WTC11 (cell line): ENCODE measurements around the gene PDGFRB. TPM values are rescaled to one million over a fixed set of nuclear protein-coding genes. Genes with fewer than 3 reads are reported as not detected.

Experiments used
- ATAC-seq: fragments of 200-7000 bp; cut with Tn5 transposase; 2 replicates; pipeline ENCODE4 v1.10.0; 2021; ENCODE audit warnings: mild to moderate bottlenecking, moderate library complexity
- CTCF ChIA-PET: fragments of 300-600 bp; sonication (Branson Sonifier 250); formaldehyde crosslinking; loops from one replicate; lab custom pipeline; 2021; ENCODE audit warnings: antibody characterized with exemption; lab: Charles Lee
- POLR2A ChIA-PET: fragments of 350-600 bp; sonication (Branson Sonifier 250); formaldehyde crosslinking; loops from one replicate; lab custom pipeline; 2021; ENCODE audit warnings: antibody characterized with exemption; lab: Charles Lee
- DNase-seq: peaks from one replicate; pipeline ENCODE4 v3.0.0; 2021; ENCODE audit warnings: low spot score
- H3K27ac Mint-ChIP-seq: 2 replicates; pipeline ENCODE4 v1.8.0; 2021; ENCODE audit warnings: mixed read lengths
- H3K27me3 Mint-ChIP-seq: 2 replicates; pipeline ENCODE4 v1.8.0; 2021; ENCODE audit warnings: low read depth, mild to moderate bottlenecking, moderate library complexity, mixed read lengths
- H3K36me3 Mint-ChIP-seq: 2 replicates; pipeline ENCODE4 v1.8.0; 2021; ENCODE audit warnings: mixed read lengths
- H3K4me1 Mint-ChIP-seq: 2 replicates; pipeline ENCODE4 v1.8.0; 2022; ENCODE audit warnings: mixed read lengths
- H3K4me3 Mint-ChIP-seq: 2 replicates; pipeline ENCODE4 v1.8.0; 2021; ENCODE audit warnings: mild to moderate bottlenecking, moderate library complexity, mixed read lengths
- H3K9me3 Mint-ChIP-seq: 2 replicates; pipeline ENCODE4 v1.8.0; 2021; ENCODE audit warnings: mixed read lengths
- AFF4 ChIP-seq: sonication (generic); formaldehyde crosslinking; IDR thresholded peaks from 2 replicates; pipeline ENCODE4 v1.8.1; 2023; ENCODE audit warnings: mild to moderate bottlenecking, missing genetic modification reagents, borderline replicate concordance
- ATF1 ChIP-seq: sonication (generic); formaldehyde crosslinking; IDR thresholded peaks from 2 replicates; pipeline ENCODE4 v1.8.1; 2023; ENCODE audit warnings: mild to moderate bottlenecking, moderate library complexity, missing genetic modification reagents
- ATF6 ChIP-seq: sonication (generic); formaldehyde crosslinking; IDR thresholded peaks from 2 replicates; pipeline ENCODE4 v1.8.1; 2023; ENCODE audit warnings: mild to moderate bottlenecking, missing genetic modification reagents
- CREB1 ChIP-seq: sonication (generic); formaldehyde crosslinking; IDR thresholded peaks from 2 replicates; pipeline ENCODE4 v1.8.0; 2023; ENCODE audit warnings: mild to moderate bottlenecking, missing genetic modification reagents
- ETV6 ChIP-seq: sonication (generic); formaldehyde crosslinking; IDR thresholded peaks from 2 replicates; pipeline ENCODE4 v1.8.1; 2022; ENCODE audit warnings: mild to moderate bottlenecking, missing genetic modification reagents
- FOXP1 ChIP-seq: sonication (generic); formaldehyde crosslinking; IDR thresholded peaks from 2 replicates; pipeline ENCODE4 v1.8.0; 2022; ENCODE audit warnings: missing genetic modification reagents, mild to moderate bottlenecking, moderate library complexity, borderline replicate concordance
- FOXP4 ChIP-seq: sonication (generic); formaldehyde crosslinking; IDR thresholded peaks from 2 replicates; pipeline ENCODE4 v1.8.0; 2022; ENCODE audit warnings: mild to moderate bottlenecking, missing genetic modification reagents
- GABPB1 ChIP-seq: sonication (generic); formaldehyde crosslinking; IDR thresholded peaks from 2 replicates; pipeline ENCODE4 v1.8.1; 2023; ENCODE audit warnings: mild to moderate bottlenecking, missing genetic modification reagents
- JAZF1 ChIP-seq: fragments of 250-450 bp; sonication (Bioruptor Pico); IDR thresholded peaks from 2 replicates; pipeline ENCODE4 v1.9.0; 2021; ENCODE audit warnings: moderate library complexity, mild to moderate bottlenecking, inconsistent platforms
- JUN ChIP-seq: sonication (generic); formaldehyde crosslinking; IDR thresholded peaks from 2 replicates; pipeline ENCODE4 v1.8.0; 2023; ENCODE audit warnings: mild to moderate bottlenecking, missing genetic modification reagents
- RORB ChIP-seq: fragments of 250-450 bp; sonication (Bioruptor Pico); IDR thresholded peaks from 2 replicates; pipeline ENCODE4 v1.9.0; 2021; ENCODE audit warnings: mild to moderate bottlenecking
- SP1 ChIP-seq: sonication (generic); formaldehyde crosslinking; conservative IDR thresholded peaks from 2 replicates; pipeline ENCODE4 v1.8.1; 2022; ENCODE audit warnings: missing genetic modification reagents
- TCF7 ChIP-seq: sonication (generic); formaldehyde crosslinking; IDR thresholded peaks from 2 replicates; pipeline ENCODE4 v1.8.0; 2022; ENCODE audit warnings: mild to moderate bottlenecking, low read depth, missing genetic modification reagents, moderate library complexity
- USF1 ChIP-seq: sonication (generic); formaldehyde crosslinking; IDR thresholded peaks from 2 replicates; pipeline ENCODE4 v1.8.0; 2022; ENCODE audit warnings: mild to moderate bottlenecking, missing genetic modification reagents
- ZBTB21 ChIP-seq: sonication (generic); formaldehyde crosslinking; IDR thresholded peaks from 2 replicates; pipeline ENCODE4 v1.8.1; 2023; ENCODE audit warnings: mild to moderate bottlenecking, missing genetic modification reagents, borderline replicate concordance
- ZMAT4 ChIP-seq: fragments of 250-450 bp; sonication (Bioruptor Pico); IDR thresholded peaks from 2 replicates; pipeline ENCODE4 v1.9.0; 2021; ENCODE audit warnings: mild to moderate bottlenecking
- ZNF138 ChIP-seq: sonication (generic); formaldehyde crosslinking; conservative IDR thresholded peaks from 2 replicates; pipeline ENCODE4 v1.8.1; 2022; ENCODE audit warnings: mild to moderate bottlenecking, moderate library complexity, missing genetic modification reagents
- ZNF317 ChIP-seq: sonication (generic); formaldehyde crosslinking; IDR thresholded peaks from 2 replicates; pipeline ENCODE4 v1.8.1; 2023; ENCODE audit warnings: low read depth, mild to moderate bottlenecking, moderate library complexity, missing genetic modification reagents, borderline replicate concordance
- total RNA-seq: library from RNA; stranded (reverse); gene quantifications from 3 replicates; pipeline ENCODE4 v1.2.3, GENCODE V29; 2021
- TF ChIP-seq, protein P1 (sequence below): fragments of 250-450 bp; sonication (Bioruptor Pico); IDR thresholded peaks from 2 replicates; pipeline ENCODE4 v1.9.0; 2021; ENCODE audit warnings: mild to moderate bottlenecking, borderline replicate concordance

PDGFRB gene
- total RNA-seq, 1 experiment from 2014 or later: 5.1 TPM

DNA sequence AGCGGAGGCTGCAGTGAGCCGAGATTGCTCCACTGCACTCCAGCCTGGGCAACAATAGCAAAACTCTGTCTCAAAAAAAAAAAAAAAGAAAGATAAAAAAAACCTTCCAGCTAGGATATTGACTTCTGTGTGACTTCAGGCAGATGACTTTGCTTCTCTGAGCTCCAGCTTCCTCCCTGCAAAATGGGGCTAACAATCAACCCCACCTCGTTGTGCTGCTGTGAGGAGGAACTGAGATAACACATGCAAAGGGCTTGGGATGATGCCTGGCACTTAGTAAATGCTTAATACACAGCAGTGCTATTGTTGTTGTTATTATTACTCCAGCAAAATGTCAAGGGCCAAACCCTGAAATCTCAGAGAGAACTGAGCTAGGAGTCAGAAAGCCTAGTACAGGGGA, 7.4 kb upstream of the PDGFRB start (continued):
- TF ChIP-seq, protein P1, sequence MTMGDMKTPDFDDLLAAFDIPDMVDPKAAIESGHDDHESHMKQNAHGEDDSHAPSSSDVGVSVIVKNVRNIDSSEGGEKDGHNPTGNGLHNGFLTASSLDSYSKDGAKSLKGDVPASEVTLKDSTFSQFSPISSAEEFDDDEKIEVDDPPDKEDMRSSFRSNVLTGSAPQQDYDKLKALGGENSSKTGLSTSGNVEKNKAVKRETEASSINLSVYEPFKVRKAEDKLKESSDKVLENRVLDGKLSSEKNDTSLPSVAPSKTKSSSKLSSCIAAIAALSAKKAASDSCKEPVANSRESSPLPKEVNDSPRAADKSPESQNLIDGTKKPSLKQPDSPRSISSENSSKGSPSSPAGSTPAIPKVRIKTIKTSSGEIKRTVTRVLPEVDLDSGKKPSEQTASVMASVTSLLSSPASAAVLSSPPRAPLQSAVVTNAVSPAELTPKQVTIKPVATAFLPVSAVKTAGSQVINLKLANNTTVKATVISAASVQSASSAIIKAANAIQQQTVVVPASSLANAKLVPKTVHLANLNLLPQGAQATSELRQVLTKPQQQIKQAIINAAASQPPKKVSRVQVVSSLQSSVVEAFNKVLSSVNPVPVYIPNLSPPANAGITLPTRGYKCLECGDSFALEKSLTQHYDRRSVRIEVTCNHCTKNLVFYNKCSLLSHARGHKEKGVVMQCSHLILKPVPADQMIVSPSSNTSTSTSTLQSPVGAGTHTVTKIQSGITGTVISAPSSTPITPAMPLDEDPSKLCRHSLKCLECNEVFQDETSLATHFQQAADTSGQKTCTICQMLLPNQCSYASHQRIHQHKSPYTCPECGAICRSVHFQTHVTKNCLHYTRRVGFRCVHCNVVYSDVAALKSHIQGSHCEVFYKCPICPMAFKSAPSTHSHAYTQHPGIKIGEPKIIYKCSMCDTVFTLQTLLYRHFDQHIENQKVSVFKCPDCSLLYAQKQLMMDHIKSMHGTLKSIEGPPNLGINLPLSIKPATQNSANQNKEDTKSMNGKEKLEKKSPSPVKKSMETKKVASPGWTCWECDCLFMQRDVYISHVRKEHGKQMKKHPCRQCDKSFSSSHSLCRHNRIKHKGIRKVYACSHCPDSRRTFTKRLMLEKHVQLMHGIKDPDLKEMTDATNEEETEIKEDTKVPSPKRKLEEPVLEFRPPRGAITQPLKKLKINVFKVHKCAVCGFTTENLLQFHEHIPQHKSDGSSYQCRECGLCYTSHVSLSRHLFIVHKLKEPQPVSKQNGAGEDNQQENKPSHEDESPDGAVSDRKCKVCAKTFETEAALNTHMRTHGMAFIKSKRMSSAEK (CRISPR knock-in tag): no peak
- no peak for TF ChIP-seq CREB1

- no peak overlapping the region for H3K4me3 Mint-ChIP-seq
- DNase-seq (no peak), ATAC-seq (no peak)
- ChIA-PET POLR2A (no interaction called here), CTCF (interaction anchor here (0.8 to 3.9 kb wide), 13 partner anchors 10 to 96 kb away, joined by 3 to 23 read pairs (median 5); no protein-coding TSS in a partner anchor)
- H3K27me3 Mint-ChIP-seq: peaks cover 58% of the 10 kb centered on the region
- no peaks in the 10 kb centered on the region for H3K36me3 Mint-ChIP-seq
- H3K4me1 Mint-ChIP-seq: peaks cover 26% of the 10 kb centered on the region
- TF ChIP-seq ATF1 (CRISPR knock-in tag): no peak
- no peak for TF ChIP-seq AFF4 (CRISPR knock-in tag)
- TF ChIP-seq GABPB1: no peak
- no peak for TF ChIP-seq ETV6 (CRISPR knock-in tag)
- TF ChIP-seq JUN (CRISPR knock-in tag): no peak
- TF ChIP-seq ZMAT4 (CRISPR knock-in tag): no peak
- no peak for TF ChIP-seq ZNF138 (CRISPR knock-in tag)
- TF ChIP-seq ZNF317 (CRISPR knock-in tag): no peak
- no peak for TF ChIP-seq USF1
- TF ChIP-seq FOXP4 (CRISPR knock-in tag): no peak
- no peak for TF ChIP-seq SP1 (CRISPR knock-in tag)
- TF ChIP-seq RORB (CRISPR knock-in tag): no peak
- TF ChIP-seq TCF7 (CRISPR knock-in tag): no peak
- no peak for TF ChIP-seq ATF6 (CRISPR knock-in tag)
- no peak for TF ChIP-seq JAZF1 (CRISPR knock-in tag)
- no peak for TF ChIP-seq FOXP1 (CRISPR knock-in tag)
- no peak for TF ChIP-seq ZBTB21 (CRISPR knock-in tag)
- no peaks in the 10 kb centered on the region for H3K9me3 Mint-ChIP-seq
- H3K27ac Mint-ChIP-seq: no peak overlapping the region
Observed at GRCh38 chr5:150162142-150162513, 6.5 kb upstream of the PDGFRB start.
